Measurements from ENCODE around the gene SORT1. TPM values are rescaled to one million over a fixed set of nuclear protein-coding genes. Genes with fewer than 3 reads are reported as not detected.
A peak's percentile ranks its signal among the peaks of the same experiment; 100 is the strongest.

SORT1 gene
- total and polyA plus RNA-seq, 2 of the 13 experiments (the other 11 are each of a cell fraction or from before 2014, with no cell fraction given): 32.4 to 93.0 TPM

DNA sequence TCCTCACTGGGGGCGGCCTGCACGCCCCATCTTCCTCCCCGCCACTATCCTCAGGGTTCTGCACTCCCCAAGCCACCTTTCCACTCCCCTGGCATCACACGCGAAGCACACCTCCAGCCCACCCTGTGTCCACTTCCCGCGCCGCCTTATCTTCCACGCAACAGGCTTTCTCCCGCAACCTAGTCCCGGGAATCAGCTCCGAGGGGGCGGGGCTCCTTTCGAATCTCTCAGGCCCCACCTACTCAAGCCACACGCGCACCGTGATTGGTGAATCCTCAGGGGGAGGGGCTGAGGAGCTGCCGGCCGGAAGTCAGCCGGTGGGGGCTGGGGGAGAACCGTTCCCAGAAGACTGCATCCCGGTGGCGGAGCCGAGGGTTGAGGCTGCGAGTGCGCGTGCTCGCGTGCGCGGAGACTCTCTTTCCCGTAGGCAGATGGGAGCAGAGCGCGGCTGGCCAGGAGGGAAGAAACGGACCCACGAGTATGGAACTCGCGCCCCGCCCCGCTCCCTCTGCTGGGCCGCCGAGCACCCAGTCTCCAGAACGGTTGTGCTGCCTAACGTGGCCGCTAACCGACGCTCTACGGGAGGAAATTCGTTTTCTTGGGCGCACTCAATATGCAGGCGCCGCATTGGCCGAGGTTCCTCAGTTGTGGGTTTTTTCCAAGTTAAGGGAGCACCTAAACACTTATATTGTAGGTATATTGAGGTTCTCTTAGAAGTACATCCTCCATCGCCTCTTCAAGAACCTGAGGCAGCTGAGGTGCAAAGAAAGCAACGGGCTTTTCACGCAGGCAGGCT lies 114.6 kb downstream of the SORT1 start, which contains the start of gene PSRC1 (continued):
- TF ChIP-seq, protein P1, sequence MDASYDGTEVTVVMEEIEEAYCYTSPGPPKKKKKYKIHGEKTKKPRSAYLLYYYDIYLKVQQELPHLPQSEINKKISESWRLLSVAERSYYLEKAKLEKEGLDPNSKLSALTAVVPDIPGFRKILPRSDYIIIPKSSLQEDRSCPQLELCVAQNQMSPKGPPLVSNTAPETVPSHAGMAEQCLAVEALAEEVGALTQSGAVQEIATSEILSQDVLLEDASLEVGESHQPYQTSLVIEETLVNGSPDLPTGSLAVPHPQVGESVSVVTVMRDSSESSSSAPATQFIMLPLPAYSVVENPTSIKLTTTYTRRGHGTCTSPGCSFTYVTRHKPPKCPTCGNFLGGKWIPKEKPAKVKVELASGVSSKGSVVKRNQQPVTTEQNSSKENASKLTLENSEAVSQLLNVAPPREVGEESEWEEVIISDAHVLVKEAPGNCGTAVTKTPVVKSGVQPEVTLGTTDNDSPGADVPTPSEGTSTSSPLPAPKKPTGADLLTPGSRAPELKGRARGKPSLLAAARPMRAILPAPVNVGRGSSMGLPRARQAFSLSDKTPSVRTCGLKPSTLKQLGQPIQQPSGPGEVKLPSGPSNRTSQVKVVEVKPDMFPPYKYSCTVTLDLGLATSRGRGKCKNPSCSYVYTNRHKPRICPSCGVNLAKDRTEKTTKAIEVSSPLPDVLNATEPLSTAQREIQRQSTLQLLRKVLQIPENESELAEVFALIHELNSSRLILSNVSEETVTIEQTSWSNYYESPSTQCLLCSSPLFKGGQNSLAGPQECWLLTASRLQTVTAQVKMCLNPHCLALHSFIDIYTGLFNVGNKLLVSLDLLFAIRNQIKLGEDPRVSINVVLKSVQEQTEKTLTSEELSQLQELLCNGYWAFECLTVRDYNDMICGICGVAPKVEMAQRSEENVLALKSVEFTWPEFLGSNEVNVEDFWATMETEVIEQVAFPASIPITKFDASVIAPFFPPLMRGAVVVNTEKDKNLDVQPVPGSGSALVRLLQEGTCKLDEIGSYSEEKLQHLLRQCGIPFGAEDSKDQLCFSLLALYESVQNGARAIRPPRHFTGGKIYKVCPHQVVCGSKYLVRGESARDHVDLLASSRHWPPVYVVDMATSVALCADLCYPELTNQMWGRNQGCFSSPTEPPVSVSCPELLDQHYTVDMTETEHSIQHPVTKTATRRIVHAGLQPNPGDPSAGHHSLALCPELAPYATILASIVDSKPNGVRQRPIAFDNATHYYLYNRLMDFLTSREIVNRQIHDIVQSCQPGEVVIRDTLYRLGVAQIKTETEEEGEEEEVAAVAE (CRISPR knock-in tag; IDR thresholded peaks at IDR 0.05; ENCODE audit: borderline replicate concordance): peak; percentile 32; the same call in 1 of the 2 replicates
- peak; percentile 12; the same call in 1 of the 2 replicates for TF ChIP-seq DPF2 (CRISPR knock-in tag; IDR thresholded peaks at IDR 0.05; ENCODE audit: borderline replicate concordance, low read depth)
- peak; percentile 31; the same call in 1 of the 2 replicates for TF ChIP-seq YEATS2 (CRISPR knock-in tag; IDR thresholded peaks at IDR 0.05; ENCODE audit: borderline replicate concordance)
- TF ChIP-seq ESRRA (CRISPR knock-in tag; IDR thresholded peaks at IDR 0.05; ENCODE audit: low read depth): peak; percentile 40; the same call in 1 of the 2 replicates
- TF ChIP-seq SATB2 (CRISPR knock-in tag; IDR thresholded peaks at IDR 0.05): no peak
- no peak for TF ChIP-seq MLLT10 (CRISPR knock-in tag; IDR thresholded peaks at IDR 0.05)
- no peak for TF ChIP-seq EZH2 (conservative IDR thresholded peaks at IDR 0.05; ENCODE audit: low read depth, low read length)
- TF ChIP-seq ZNF274 (CRISPR knock-in tag; IDR thresholded peaks at IDR 0.05): 0 out of 2 replicates have a peak, but pooled peaks have one; percentile 6
- no peak for TF ChIP-seq ZNF224 (CRISPR knock-in tag; IDR thresholded peaks at IDR 0.05)
- TF ChIP-seq, protein P2, sequence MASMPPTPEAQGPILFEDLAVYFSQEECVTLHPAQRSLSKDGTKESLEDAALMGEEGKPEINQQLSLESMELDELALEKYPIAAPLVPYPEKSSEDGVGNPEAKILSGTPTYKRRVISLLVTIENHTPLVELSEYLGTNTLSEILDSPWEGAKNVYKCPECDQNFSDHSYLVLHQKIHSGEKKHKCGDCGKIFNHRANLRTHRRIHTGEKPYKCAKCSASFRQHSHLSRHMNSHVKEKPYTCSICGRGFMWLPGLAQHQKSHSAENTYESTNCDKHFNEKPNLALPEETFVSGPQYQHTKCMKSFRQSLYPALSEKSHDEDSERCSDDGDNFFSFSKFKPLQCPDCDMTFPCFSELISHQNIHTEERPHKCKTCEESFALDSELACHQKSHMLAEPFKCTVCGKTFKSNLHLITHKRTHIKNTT (CRISPR knock-in tag; IDR thresholded peaks at IDR 0.05): no peak
- TF ChIP-seq, protein P3, sequence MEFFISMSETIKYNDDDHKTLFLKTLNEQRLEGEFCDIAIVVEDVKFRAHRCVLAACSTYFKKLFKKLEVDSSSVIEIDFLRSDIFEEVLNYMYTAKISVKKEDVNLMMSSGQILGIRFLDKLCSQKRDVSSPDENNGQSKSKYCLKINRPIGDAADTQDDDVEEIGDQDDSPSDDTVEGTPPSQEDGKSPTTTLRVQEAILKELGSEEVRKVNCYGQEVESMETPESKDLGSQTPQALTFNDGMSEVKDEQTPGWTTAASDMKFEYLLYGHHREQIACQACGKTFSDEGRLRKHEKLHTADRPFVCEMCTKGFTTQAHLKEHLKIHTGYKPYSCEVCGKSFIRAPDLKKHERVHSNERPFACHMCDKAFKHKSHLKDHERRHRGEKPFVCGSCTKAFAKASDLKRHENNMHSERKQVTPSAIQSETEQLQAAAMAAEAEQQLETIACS (CRISPR knock-in tag; IDR thresholded peaks at IDR 0.05): peak; percentile 95
- TF ChIP-seq, protein P4, sequence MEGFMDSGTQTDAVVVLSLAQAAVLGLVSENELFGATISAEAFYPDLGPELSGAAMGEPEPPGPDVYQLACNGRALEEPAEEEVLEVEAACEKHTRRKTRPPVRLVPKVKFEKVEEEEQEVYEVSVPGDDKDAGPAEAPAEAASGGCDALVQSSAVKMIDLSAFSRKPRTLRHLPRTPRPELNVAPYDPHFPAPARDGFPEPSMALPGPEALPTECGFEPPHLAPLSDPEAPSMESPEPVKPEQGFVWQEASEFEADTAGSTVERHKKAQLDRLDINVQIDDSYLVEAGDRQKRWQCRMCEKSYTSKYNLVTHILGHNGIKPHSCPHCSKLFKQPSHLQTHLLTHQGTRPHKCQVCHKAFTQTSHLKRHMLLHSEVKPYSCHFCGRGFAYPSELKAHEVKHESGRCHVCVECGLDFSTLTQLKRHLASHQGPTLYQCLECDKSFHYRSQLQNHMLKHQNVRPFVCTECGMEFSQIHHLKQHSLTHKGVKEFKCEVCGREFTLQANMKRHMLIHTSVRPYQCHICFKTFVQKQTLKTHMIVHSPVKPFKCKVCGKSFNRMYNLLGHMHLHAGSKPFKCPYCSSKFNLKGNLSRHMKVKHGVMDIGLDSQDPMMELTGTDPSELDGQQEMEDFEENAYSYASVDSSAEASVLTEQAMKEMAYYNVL (CRISPR knock-in tag; IDR thresholded peaks at IDR 0.05; ENCODE audit: borderline replicate concordance): peak; percentile 19; the same call in 1 of the 2 replicates
